ENCODE data around the gene WDFY3. TPM values are rescaled to one million over a fixed set of nuclear protein-coding genes. Genes with fewer than 3 reads are reported as not detected.

Gene WDFY3
- total and polyA plus RNA-seq, 9 donors: 13.2 to 90.0 (median 77.4) TPM

- intact Hi-C loops (cut with DNase I): loop anchor here (5.0 kb wide), 2 partner anchors 219 to 224 kb away; no protein-coding TSS in a partner anchor
- no peaks in the 10 kb centered on the region for H3K36me3 ChIP-seq
- H3K27ac ChIP-seq: no peak overlapping the region
- H3K4me1 ChIP-seq (ENCODE audit: insufficient read depth): no peaks in the 10 kb centered on the region
- no peak overlapping the region for H3K4me3 ChIP-seq
- 5 to 15% (median 10%) methylated on average over 3 of the region's 3 CpGs for WGBS, 3 donors
- DNase-seq: no peak
- no peaks in the 10 kb centered on the region for H3K9me3 ChIP-seq
- no peaks in the 10 kb centered on the region for H3K27me3 ChIP-seq
- peak; percentile 38 to 62 (median 44) for TF ChIP-seq CTCF (IDR thresholded peaks at IDR 0.05)
- no peak for TF ChIP-seq EP300 (IDR thresholded peaks at IDR 0.05)
- no peak for TF ChIP-seq POLR2A (IDR thresholded peaks at IDR 0.05)
These were observed 4.9 kb upstream of the WDFY3 start for GRCh38 chr4:84971319-84971932.

GRCh38 chr4:84968925-84969324, 2.4 kb upstream of the WDFY3 start:
- WGBS, 3 donors: 86 to 95% (median 87%) methylated on average over 1 of the region's 1 CpG
- DNase-seq: no peak
- Histone ChIP-seq H3K4me1 (ENCODE audit: insufficient read depth) (peaks cover 2% of the 10 kb centered on the region), H3K27ac (no peak overlapping the region), H3K36me3 (no peaks in the 10 kb centered on the region), H3K9me3 (no peaks in the 10 kb centered on the region), H3K4me3 (no peak overlapping the region), H3K27me3 (no peaks in the 10 kb centered on the region)
- TF ChIP-seq POLR2A (IDR thresholded peaks at IDR 0.05) (no peak), EP300 (IDR thresholded peaks at IDR 0.05) (no peak), CTCF (IDR thresholded peaks at IDR 0.05) (no peak)
- intact Hi-C loops (cut with DNase I): loop anchor here in 3 of 4 donors (5.0 to 10.0 kb wide), 3 partner anchors 384 to 394 kb away; partner anchors contain the start of gene CDS1 (in 2 of the 3)

GRCh38 chr4:84967243-84967690, 777 bp upstream of the WDFY3 start:
- peak overlapping the region; percentile 96 to 97 for H3K27ac ChIP-seq
- intact Hi-C loops (cut with DNase I): loop anchor here in 3 of 4 donors (5.0 to 10.0 kb wide), 3 partner anchors 382 to 392 kb away; partner anchors contain the start of gene CDS1 (in 2 of the 3)

More at GRCh38 chr4:84967243-84967690, 777 bp upstream of the WDFY3 start:
- Histone ChIP-seq H3K9me3 (no peaks in the 10 kb centered on the region), H3K36me3 (no peaks in the 10 kb centered on the region), H3K4me1 (ENCODE audit: insufficient read depth) (peaks cover 2% of the 10 kb centered on the region), H3K27me3 (no peaks in the 10 kb centered on the region), H3K4me3 (peak overlapping the region; percentile 90)
- 0 to 1% (median 1%) methylated on average over 7 of the region's 7 CpGs for WGBS, 3 donors
- peak in 1 of 5 donors; percentile 40 for DNase-seq
- TF ChIP-seq CTCF (IDR thresholded peaks at IDR 0.05) (no peak), EP300 (IDR thresholded peaks at IDR 0.05) (no peak), POLR2A (IDR thresholded peaks at IDR 0.05) (no peak)
